ENCODE data around the gene PCNX2. TPM values are rescaled to one million over a fixed set of nuclear protein-coding genes. Genes with fewer than 3 reads are reported as not detected.
A peak's percentile ranks its signal among the peaks of the same experiment; 100 is the strongest.

PCNX2 gene
- total RNA-seq, 1 experiment from 2014 or later = 15.3 TPM

GRCh38 chr1:232983375-232983774, 312.1 kb downstream of the PCNX2 start:
- Histone ChIP-seq H3K27me3 (ENCODE audit: insufficient read depth, low read length) (no peaks in the 10 kb centered on the region), H3K9me3 (ENCODE audit: control insufficient read depth in 1 of 2, insufficient read depth in 1 of 2, low read depth in 1 of 2, low read length in 2 of 2) (no peaks in the 10 kb centered on the region), H3K4me2 (ENCODE audit: low read length) (no peak overlapping the region), H3K4me1 (ENCODE audit: control insufficient read depth in 1 of 2, insufficient read depth in 2 of 2, low read length in 2 of 2) (peaks cover under 1 to 3% of the 10 kb centered on the region in 2 experiments; a peak in 1 of 4 replicates), H3K4me3 (replicated peaks in 1 of 2; ENCODE audit: low read depth in 1 of 2, low read length in 2 of 2) (no peak overlapping the region), H3K79me2 (ENCODE audit: insufficient read depth, low read length) (no peaks in the 10 kb centered on the region), H3K36me3 (ENCODE audit: control insufficient read depth in 1 of 2, insufficient read depth in 2 of 2, low read length in 2 of 2) (no peaks in the 10 kb centered on the region), H2AFZ (ENCODE audit: low read depth, low read length, poor library complexity, severe bottlenecking) (no peak overlapping the region), H3K9me2 (ENCODE audit: insufficient read depth) (no peaks in the 10 kb centered on the region), H3K27ac (ENCODE audit: low read depth, low read length) (no peak overlapping the region), H4K20me1 (ENCODE audit: insufficient read depth) (no peaks in the 10 kb centered on the region), H3K9ac (ENCODE audit: low read length) (no peak overlapping the region)
- intact Hi-C loops (cut with micrococcal nuclease) = no loop called here
- no peak for DNase-seq (ENCODE audit: low read depth, low spot score)
- TF ChIP-seq JUND (IDR thresholded peaks at IDR 0.05) = no peak
- BruUV-seq (replicated peaks) = no TSS peak
- CTCF ChIA-PET = no interaction called here
- no peak for ATAC-seq
- RAD21 ChIA-PET (ENCODE audit: low non-redundant PET in 1 of 2, low total read pairs in 2 of 2, uncharacterized antibody in 2 of 2, unreplicated experiment in 2 of 2) = no interaction called here
- POLR2A ChIA-PET = no interaction called here

GRCh38 chr1:232982238-232982944, 313.1 kb downstream of the PCNX2 start:
- Histone ChIP-seq H3K9ac (ENCODE audit: low read length) (no peak overlapping the region), H3K4me2 (ENCODE audit: low read length) (no peak overlapping the region), H4K20me1 (ENCODE audit: insufficient read depth) (no peaks in the 10 kb centered on the region), H3K4me3 (replicated peaks in 1 of 2; ENCODE audit: low read depth in 1 of 2, low read length in 2 of 2) (no peak overlapping the region), H2AFZ (ENCODE audit: low read depth, low read length, poor library complexity, severe bottlenecking) (no peak overlapping the region), H3K9me2 (ENCODE audit: insufficient read depth) (no peaks in the 10 kb centered on the region), H3K27me3 (ENCODE audit: insufficient read depth, low read length) (no peaks in the 10 kb centered on the region), H3K4me1 (ENCODE audit: control insufficient read depth in 1 of 2, insufficient read depth in 2 of 2, low read length in 2 of 2) (no peaks in the 10 kb centered on the region), H3K36me3 (ENCODE audit: control insufficient read depth in 1 of 2, insufficient read depth in 2 of 2, low read length in 2 of 2) (no peaks in the 10 kb centered on the region), H3K27ac (ENCODE audit: low read depth, low read length) (no peak overlapping the region), H3K9me3 (ENCODE audit: control insufficient read depth in 1 of 2, insufficient read depth in 1 of 2, low read depth in 1 of 2, low read length in 2 of 2) (no peaks in the 10 kb centered on the region), H3K79me2 (ENCODE audit: insufficient read depth, low read length) (no peaks in the 10 kb centered on the region)
- TF ChIP-seq SIN3A (IDR thresholded peaks at IDR 0.05; ENCODE audit: low read depth) (no peak), YY1 (IDR thresholded peaks at IDR 0.05; ENCODE audit: extremely low read depth, insufficient replicate concordance, low read depth, low read length) (no peak), POLR2A (IDR thresholded peaks at IDR 0.05; ENCODE audit: borderline replicate concordance, extremely low read depth, insufficient read depth, insufficient read length) (no peak), SP1 (IDR thresholded peaks at IDR 0.05; ENCODE audit: low read depth) (no peak), ZBTB33 (IDR thresholded peaks at IDR 0.05; ENCODE audit: extremely low read depth, insufficient replicate concordance, low read length) (no peak)
- peak; percentile 33; the same call in 1 of the 2 replicates for ATAC-seq
- ChIA-PET POLR2A (no interaction called here), RAD21 (ENCODE audit: low non-redundant PET in 1 of 2, low total read pairs in 2 of 2, uncharacterized antibody in 2 of 2, unreplicated experiment in 2 of 2) (no interaction called here), CTCF (no interaction called here)
- intact Hi-C loops (cut with micrococcal nuclease) = no loop called here
- no peak for DNase-seq (ENCODE audit: low read depth, low spot score)
- no TSS peak for BruUV-seq (replicated peaks)

Data from HCT116 (cell line).